ENCODE data around the gene MANEAL. TPM values are rescaled to one million over a fixed set of nuclear protein-coding genes. Genes with fewer than 3 reads are reported as not detected.

Gene MANEAL
- total RNA-seq, 1 donor from 2014 or later = 5.3 TPM

GRCh38 chr1:37841652-37842051 lies 48.0 kb downstream of the MANEAL start:
- peaks cover 77% of the 10 kb centered on the region for H3K36me3 Mint-ChIP-seq (ENCODE audit: low read depth)
- no peaks in the 10 kb centered on the region for H3K9me3 Mint-ChIP-seq
- ChIA-PET POLR2A (interaction anchor here (0.7 kb wide), 1 partner anchor 24 kb away, joined by 4 read pairs; no protein-coding TSS in a partner anchor), CTCF (no interaction called here)
- no peak overlapping the region for H3K4me3 Mint-ChIP-seq
- DNase-seq (no peak), ATAC-seq (ENCODE audit: low read depth) (no peak)
- intact Hi-C loops (cut with micrococcal nuclease) = no loop called here
- H3K4me1 Mint-ChIP-seq = peaks cover 17% of the 10 kb centered on the region
- TF ChIP-seq CTCF (IDR thresholded peaks at IDR 0.05) = no peak
- H3K27me3 Mint-ChIP-seq = no peaks in the 10 kb centered on the region
- no peak overlapping the region for H3K27ac Mint-ChIP-seq

- Mint-ChIP-seq H3K4me1 (peaks cover 32% of the 10 kb centered on the region), H3K36me3 (ENCODE audit: low read depth) (peaks cover 57% of the 10 kb centered on the region), H3K9me3 (no peaks in the 10 kb centered on the region), H3K4me3 (no peak overlapping the region), H3K27me3 (no peaks in the 10 kb centered on the region), H3K27ac (no peak overlapping the region)
- CTCF ChIA-PET = interaction anchor here (1.0 kb wide), 1 partner anchor 16 kb away, joined by 7 read pairs; no protein-coding TSS in a partner anchor
- TF ChIP-seq CTCF (IDR thresholded peaks at IDR 0.05) = no peak
- intact Hi-C loops (cut with micrococcal nuclease) = no loop called here
- POLR2A ChIA-PET = interaction anchor here (2.3 kb wide), 1 partner anchor 15 kb away, joined by 11 read pairs; the partner anchor contains the start of gene MTF1
- ATAC-seq (ENCODE audit: low read depth) (no peak), DNase-seq (no peak)
Observed at GRCh38 chr1:37844536-37844935, 50.9 kb downstream of the MANEAL start.

GRCh38 chr1:37845049-37845646 lies 51.5 kb downstream of the MANEAL start:
- H3K4me3 Mint-ChIP-seq = no peak overlapping the region
- H3K9me3 Mint-ChIP-seq = no peaks in the 10 kb centered on the region
- H3K4me1 Mint-ChIP-seq = peaks cover 32% of the 10 kb centered on the region
- POLR2A ChIA-PET = interaction anchor here (2.3 kb wide), 1 partner anchor 14 kb away, joined by 11 read pairs; the partner anchor contains the start of gene MTF1
- H3K36me3 Mint-ChIP-seq (ENCODE audit: low read depth) = peaks cover 50% of the 10 kb centered on the region
- TF ChIP-seq CTCF (IDR thresholded peaks at IDR 0.05) = no peak
- CTCF ChIA-PET = interaction anchor here (1.0 kb wide), 1 partner anchor 15 kb away, joined by 7 read pairs; no protein-coding TSS in a partner anchor
- ATAC-seq (ENCODE audit: low read depth) (no peak), DNase-seq (no peak)
- peak overlapping the region; percentile 30 for H3K27ac Mint-ChIP-seq
- intact Hi-C loops (cut with micrococcal nuclease) = no loop called here
- H3K27me3 Mint-ChIP-seq = no peaks in the 10 kb centered on the region

- ChIA-PET POLR2A (interaction anchor here (1.3 to 2.3 kb wide), 2 partner anchors 14 to 38 kb away, joined by 4 to 11 read pairs; partner anchors contain the start of genes C1orf122, MTF1 and YRDC), CTCF (interaction anchor here (0.7 to 1.9 kb wide), 2 partner anchors 14 to 16 kb away, joined by 3 to 8 read pairs; partner anchors contain the start of gene MTF1)
- intact Hi-C loops (cut with micrococcal nuclease) = no loop called here
- Mint-ChIP-seq H3K4me1 (peaks cover 32% of the 10 kb centered on the region), H3K4me3 (no peak overlapping the region), H3K27ac (peak overlapping the region; percentile 10), H3K27me3 (no peaks in the 10 kb centered on the region), H3K9me3 (no peaks in the 10 kb centered on the region), H3K36me3 (ENCODE audit: low read depth) (peaks cover 45% of the 10 kb centered on the region)
- DNase-seq (no peak), ATAC-seq (ENCODE audit: low read depth) (no peak)
- TF ChIP-seq CTCF (IDR thresholded peaks at IDR 0.05) = no peak
Observed at GRCh38 chr1:37845786-37846185, 52.1 kb downstream of the MANEAL start.

GRCh38 chr1:37846647-37847339 lies 53.1 kb downstream of the MANEAL start:
- no peak for TF ChIP-seq CTCF (IDR thresholded peaks at IDR 0.05)
- Mint-ChIP-seq H3K4me3 (peak overlapping the region; percentile 73), H3K36me3 (ENCODE audit: low read depth) (peaks cover 40% of the 10 kb centered on the region), H3K9me3 (no peaks in the 10 kb centered on the region), H3K27ac (peak overlapping the region; percentile 67), H3K27me3 (no peaks in the 10 kb centered on the region), H3K4me1 (peaks cover 32% of the 10 kb centered on the region)
- ATAC-seq (ENCODE audit: low read depth) = no peak
- ChIA-PET POLR2A (interaction anchor here (0.5 to 2.3 kb wide), 4 partner anchors 13 to 337 kb away, joined by 3 to 11 read pairs (median 4); partner anchors contain the start of genes C1orf122, MTF1 and YRDC), CTCF (interaction anchor here (1.9 kb wide), 1 partner anchor 13 kb away, joined by 8 read pairs; the partner anchor contains the start of gene MTF1)
- intact Hi-C loops (cut with micrococcal nuclease) = no loop called here
- no peak for DNase-seq

Measured in activated B cell treated with CpG ODN at 0.5 μM for 24 hours (primary cell).